ENCODE results near the gene DKC1.
A peak's percentile ranks its signal among the peaks of the same experiment; 100 is the strongest.

Gene DKC1

DNA sequence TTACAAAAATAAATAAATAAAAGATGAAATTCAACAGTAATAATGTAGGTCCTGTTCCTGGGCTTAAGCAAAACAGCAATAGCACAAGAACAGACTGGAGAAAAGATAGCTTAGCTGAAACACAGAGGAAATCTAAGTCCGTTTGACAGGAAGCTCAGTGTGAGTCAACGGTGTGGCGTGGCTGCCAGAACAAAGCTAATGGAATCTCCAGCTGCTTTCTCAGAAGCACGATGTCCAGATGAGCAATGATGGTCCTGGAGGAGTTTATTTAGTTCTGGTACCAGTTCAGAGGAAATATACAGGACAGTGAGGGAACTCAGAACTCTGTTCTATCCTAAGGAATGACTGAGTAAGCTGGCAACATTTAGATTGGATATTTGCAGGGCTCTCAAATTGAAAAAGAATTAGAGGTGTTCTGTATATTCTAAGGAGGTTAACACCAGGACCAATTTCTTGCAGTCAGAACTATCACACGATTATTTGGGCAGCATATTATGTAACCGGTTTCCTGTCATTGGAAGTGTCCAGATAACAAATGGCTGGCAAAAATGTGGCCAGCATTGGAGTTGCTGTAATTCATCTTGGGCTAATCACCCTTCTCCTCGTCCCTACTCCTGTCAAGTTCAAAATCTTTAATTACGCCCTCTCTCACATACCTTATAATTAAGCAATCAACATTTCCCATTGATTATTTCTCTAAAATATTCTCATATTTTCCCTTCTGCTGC lies 24.5 kb upstream of the DKC1 start:
- peak in 1 of 2 donors; percentile 65 for DNase-seq

DNA sequence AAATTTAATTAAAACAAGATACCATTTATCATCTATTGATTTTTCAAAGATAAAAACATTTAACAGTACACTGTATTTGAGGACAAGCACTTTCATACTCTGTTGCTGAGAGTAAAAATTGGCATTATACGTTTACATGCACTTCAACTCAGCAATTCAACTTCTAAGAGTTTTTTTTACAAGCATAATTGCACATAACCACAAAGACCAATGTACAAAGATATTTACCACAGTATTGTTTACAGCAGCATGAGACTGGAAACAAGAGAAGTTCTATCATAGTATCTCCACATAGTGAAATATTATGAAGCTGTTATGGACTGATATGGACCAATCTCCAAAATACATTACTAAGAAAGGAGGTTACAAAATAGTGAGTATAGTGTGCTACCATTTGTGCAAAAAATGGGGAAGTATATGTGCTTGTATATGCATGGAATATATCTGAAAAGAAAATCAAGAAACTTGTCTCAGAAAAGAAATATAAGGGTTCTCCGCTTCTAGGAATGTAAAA lies 22.7 kb upstream of the DKC1 start:
- no peak for DNase-seq

DNA sequence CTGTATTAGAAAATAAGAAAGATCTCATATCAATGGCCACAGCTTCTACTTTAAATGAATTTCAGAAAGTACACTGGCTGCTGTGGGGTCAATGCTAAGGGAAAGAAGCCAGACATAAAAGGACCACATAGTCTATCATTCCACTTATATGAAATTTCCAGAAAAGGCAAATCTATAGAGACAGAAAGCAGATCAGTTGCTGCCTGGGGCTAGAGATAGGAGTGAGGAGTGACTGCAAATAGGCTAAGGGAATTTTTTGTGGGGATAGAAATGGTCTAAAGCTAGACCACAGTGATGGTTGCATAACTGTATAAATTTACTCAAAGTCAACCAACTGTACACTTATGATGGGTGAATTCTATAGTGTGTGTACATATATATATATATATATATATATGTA lies 20.1 kb upstream of the DKC1 start:
- DNase-seq, result no peak

DNA sequence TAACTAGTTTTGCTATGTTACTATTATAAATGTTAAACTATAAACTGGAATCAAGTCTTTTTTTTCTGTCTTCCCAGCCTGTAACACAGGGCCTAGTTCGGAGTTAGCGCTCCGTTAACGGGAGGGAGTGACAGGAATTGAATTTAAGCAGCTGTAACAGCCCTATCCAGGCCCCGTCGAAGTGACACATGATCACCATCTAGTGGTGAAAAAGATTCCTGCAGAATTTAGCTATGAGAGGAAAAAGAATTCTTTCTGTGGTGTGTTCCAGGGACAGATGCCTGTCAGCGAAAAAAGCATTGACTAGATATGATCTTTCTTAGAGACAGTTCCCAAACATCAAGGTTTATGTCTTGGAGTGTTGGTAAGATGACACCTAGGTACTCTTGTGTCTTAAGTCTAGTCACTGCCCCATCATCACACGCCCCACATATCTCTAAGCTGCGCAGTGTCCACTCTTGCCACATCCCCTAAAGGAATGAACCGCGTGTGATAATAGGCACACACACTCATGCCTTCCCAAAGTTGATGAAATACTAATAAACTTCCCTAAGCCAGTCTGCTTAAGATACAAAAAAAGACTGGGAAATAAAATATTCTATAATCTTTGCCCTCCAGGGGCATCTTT lies 13.8 kb upstream of the DKC1 start:
- peak in 1 of 2 donors; percentile 12 for DNase-seq

DNA sequence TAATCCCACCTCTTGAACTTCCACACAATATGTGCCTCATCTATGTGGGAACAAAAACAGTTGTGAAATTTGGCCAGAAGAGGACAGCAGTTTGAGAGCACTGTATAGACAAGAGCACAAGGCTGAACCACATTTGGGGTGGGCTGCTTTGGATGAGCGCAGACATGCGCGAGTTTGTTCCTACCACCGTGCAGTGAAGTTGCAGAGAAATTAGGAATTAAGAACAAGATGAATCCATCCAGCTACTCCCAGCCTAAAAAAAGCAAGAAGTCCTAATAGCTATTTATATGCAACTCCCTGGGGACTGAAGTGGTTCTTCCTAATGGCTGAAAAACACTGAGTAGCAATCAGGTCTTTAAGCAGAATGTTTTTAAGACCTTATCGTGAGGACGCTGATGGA lies 12.8 kb upstream of the DKC1 start:
- no peak for DNase-seq

DNA sequence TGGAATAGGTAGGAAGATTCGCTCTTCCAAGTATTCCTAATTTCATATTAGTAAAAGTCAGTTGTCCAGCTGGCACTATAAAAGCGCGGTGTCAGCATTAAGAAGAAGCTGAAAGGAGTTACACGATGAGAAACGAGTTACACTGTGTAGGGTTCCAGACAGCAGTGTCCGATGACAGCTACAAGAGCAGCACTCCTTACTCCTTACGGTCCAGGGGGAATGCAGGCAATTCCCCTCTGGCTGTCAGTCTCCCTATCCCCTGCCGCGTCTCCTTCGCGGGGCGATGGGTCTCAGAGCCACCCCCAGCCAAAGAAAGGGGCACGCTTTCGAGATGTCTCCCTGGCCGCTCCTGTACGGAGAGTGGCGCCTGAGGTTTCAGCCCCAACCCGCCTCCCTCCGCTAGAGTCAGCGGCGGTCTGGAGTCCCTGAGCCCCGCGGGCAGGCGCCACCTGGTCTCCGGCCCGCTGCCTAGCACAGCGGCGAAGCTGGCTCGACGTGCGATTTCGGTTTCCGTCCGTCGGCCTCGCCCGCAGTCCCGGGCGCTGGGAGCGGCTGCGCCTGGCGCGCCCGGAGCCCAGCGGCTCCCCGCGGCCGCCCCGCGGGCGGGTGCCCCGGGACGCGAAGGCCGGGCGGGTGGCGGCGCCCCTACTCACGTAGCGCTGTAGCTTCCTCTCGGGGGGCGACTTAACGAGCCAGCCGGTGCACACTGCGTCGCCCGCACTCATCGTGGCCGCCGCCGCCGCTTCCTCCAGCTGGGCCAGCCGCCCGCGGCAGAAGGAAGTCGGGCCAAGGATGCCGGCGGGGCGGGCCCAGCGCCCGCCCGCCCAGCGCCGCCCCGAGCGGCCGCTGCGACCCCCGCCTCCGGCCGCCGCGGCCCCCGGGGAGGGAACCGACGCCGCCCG lies 12.1 kb upstream of the DKC1 start, which contains the start of gene GAB3:
TSS of gene GAB3 (minus strand) at position 777 of the 902 bp plus-strand sequence. CDS start at position 725, 52 bp downstream.
- peak in 1 of 2 donors; percentile 24 for DNase-seq

DNA sequence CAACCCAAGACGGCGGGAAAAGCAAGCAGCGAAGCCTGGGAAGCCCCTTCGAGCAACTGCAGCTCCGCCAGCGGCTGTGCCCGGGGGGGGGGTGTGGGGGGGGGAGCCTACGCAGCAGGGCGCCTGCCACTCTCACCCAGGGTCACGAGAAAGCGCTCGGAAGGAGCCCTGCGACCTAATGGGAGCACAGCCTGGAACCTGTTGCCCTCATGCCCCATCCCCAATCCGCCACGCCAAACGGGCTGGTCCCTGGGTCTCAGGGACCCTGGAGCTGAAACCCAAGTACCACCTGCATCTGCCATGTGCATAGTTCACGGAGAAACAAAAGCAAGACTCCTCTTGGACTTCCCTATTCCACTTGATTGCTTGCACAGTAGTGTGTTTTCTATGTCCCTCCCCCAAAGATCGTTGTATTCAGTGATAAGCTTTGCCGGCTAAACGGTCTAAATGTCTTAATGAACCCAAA lies 11.4 kb upstream of the DKC1 start:
- DNase-seq, result peak in 1 of 2 donors; percentile 45

DNA sequence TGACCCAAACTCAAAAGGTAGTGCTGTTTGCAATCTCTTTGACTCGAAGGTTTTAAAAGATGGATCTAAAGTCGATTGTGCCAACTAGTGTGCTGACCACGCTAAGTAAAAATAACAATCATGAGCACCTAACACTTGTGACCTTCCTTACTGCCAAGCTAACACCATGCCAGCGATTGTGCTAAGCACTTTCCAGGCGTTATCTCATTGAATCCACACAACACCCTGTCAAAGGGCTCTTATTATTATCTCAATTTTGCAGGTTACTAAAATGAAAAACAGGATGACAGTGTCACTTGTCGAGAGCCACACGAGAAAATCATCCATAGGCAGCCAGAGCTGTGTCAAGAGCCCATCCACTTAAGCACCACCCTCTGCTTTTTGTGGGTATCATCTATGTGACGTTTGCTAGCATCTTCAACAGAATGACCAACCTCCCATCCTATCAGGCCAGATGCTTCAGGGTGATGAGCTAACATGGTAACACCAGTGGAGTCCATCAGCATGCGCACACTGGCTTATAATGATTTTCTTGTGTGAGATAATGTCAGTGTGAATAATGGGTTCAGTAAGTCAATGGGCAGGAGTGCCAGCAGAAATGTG lies 10.9 kb upstream of the DKC1 start:
- no peak for DNase-seq

DNA sequence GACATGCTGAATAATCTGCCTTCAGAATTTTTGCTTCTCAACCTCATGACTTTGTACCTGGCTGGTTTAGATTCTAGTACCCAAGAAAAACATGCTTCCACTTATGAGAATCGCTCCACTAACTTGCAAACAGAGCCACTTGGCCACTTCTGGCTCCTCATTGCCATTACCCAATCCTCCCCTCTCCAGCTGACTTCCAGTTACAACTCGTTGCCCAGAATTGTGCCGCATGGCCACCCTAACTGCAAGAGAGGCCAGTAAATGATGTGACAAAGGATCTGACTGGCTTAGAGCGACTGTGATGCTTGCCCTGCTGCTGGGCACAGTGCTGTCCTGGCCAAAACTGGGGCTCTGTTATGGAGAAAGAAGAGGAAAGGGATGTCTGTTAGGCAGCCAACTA lies 4.0 kb upstream of the DKC1 start:
- DNase-seq, result no peak

DNA sequence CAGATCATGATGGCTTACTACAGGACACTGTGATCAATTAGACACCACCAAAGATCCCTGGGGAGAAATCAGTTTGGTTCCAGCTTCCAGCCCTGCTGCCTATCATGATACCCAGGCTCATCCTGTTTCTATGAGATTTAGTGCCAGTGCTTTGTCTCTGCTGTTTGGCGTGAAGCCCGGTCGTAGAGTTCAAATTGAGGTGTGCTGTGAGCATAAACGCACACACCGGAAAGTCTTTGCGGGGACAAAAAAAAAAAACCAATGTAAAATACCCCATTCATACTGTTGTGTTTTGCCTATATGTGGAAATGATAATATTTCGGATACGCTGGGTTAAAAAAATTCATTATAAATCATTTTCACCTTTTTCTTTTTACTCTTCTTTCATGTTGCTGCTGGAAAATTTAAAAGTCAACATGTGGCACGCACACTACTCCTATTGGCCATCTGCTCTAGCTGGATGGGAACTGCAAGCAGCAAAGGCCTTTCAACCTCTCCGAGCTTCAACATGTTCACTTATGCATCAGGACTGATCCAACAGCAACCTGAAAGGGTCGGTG lies 607 bp upstream of the DKC1 start:
- DNase-seq, result no peak

DNA sequence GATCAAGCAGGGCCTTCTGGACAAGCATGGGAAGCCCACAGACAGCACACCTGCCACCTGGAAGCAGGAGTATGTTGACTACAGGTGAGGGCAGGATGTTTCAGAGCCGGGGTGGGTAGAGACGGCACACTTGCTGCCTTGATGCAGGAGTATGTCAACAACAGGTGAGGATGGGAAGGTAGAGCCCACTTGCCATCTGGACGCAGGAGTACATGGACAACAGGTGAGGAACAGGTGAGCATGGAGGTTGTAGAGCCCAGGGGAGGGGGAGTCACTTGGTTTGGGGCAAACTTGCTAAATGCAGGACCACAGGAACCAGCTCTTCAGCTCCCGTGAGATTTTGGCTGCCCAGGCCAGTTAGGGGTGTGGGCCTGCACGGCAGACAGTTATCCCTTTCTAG lies 12.0 kb downstream of the DKC1 start:
- DNase-seq, result no peak

DNA sequence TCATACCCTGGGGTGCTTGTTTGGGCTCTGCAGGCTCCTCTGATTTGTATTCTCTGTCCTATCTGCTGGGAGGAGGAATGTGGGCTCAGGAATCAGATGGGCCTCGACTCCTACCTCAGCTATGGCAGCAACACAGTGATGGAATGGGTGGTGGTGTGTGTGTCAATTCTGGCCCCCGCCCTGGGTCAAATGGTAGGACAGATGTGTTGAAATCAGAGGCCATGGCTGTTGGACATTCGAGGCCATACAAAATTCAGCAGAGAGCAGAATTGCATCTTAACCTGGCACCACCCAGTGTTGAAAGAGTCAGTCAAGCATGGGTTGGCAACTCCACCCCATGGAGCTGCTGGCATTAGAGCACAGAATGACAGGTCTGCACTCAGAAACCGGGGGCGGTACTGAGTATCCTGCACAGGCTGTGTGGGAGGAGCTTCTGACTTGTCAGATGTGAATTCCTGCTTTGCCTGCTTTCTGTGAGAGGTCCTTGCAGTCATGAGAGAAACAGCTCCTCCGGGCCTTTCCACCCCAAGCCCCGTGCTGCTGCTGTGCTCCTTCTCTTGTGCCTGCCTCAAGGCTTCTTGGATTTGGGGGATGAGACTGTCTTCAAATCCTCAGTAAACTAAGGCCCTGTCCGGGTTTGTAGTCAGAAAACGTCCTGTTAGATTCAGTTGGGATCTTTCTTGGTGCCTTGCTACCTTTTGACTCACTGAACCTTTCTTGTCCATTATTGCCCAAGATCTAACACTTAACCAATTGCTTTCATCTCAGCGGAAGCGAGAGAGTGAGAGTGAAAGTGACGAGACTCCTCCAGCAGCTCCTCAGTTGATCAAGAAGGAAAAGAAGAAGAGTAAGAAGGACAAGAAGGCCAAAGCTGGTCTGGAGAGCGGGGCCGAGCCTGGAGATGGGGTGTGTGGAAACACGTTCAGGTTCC lies 13.0 kb downstream of the DKC1 start:
- no peak for DNase-seq

DNA sequence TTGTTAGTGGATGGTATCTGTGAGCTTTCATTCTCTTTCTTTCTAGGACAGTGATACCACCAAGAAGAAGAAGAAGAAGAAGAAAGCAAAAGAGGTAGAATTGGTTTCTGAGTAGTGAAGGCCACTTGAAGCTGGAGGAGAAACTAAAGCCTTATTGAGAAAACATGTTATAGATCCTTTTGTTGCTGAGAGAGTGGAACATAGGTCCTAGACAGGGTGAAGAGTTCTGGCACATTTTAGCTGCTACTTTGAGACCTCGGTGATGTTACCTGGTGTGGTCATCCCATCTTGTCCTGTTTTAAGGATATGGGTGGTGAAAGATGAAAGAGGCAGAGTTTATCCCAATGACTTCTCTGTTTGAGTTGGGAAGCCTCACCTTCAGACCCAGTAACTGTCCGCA lies 14.1 kb downstream of the DKC1 start:
- no peak for DNase-seq

DNA sequence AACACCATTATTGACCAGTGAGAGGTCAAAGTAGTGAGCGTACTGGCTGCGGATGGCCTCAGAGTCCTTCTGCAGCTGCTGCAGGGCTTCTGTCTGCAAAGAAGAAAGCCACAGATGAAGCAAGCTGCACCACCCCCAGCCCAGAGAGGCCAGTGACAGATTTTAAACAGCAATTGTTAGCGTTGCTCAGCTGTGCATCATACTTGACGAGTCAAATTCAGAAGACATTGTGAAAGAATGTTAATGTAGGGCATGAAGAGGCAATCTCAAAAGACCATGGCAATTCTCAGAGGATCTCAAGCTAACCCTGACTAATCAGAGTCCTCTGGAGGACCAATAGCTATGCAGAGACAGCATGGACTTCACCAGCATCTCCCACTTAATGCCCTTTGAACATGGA lies 16.6 kb downstream of the DKC1 start:
- no peak for DNase-seq

DNA sequence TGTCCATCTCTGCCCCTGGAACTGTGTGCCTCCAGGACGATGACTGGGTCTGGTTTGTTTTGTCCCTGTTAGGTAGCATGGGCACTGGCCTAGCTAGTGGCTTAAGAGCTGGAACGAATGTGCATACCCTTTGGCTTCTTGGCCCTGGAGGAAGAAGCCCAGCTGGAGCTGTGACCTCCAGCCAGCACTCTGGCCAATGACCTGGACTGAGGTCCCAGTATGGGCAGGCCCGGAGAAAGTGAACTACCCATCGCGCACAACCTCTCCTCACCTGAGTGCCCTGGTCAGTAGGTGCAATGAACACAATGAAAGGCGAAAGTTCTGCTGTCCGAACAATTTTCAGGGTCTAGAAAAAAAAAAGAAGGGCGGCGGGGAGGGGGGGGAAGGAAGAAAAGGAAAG lies 18.3 kb downstream of the DKC1 start:
- no peak for DNase-seq

DNA sequence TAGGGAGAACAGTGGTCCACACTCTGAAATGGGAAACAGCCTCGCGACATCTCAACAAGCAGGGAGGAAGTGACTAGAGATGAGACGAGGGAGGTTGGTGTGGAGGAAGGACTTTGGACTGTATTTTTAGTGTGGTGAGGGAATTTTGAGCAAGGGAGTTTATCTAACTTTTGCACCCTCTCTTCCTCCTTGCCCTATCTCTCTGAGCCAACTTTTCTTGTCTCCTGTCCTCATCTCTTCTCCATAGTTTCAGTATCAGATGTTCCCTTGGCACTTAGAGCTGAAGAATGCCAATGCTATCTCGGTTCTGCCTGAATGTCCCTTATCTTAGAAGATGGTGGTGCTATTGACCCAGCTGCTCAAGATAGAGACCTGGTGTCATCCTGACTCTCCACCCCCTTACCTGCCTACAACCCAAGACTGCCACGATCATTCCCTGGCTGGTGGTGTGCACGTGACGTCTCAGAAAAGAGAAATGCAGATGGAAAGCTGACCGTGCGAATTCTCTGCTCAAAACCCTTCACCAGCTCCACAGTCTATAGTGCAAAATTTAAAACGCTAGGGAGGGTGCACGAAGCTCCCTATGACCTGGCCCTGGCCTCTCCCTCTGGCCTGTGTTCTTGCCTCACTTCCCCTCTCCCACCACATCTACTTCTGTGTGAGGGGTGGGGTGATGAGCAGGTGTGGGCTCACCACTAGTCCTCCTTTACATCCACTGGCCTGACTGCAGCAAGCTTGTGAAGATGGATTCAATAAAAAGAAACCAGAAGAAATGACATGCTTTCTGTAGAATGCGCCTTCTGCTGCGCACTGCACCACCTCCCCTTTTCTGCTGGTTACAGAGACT lies 21.7 kb downstream of the DKC1 start:
- peak in 1 of 2 donors; percentile 21 for DNase-seq

DNA sequence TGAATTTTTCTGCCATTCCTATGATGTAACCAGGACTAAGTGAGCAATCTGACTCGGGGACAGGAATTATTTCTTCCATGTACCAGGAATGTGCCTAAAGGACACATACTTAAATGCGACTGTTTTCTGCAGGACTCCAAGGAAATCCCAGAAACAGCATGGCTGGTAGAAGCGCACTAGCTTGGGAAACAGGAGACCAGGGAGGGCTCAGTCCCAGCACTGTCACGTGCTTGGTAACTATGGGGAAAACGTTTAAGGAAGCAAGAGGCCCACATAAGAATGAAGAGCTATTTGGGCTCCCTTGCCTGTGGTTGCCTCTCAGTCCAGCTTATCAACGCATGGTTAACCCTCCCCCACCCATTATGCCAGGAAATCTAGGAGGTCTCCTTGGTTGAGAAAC lies 23.1 kb downstream of the DKC1 start:
- DNase-seq, result no peak

DNA sequence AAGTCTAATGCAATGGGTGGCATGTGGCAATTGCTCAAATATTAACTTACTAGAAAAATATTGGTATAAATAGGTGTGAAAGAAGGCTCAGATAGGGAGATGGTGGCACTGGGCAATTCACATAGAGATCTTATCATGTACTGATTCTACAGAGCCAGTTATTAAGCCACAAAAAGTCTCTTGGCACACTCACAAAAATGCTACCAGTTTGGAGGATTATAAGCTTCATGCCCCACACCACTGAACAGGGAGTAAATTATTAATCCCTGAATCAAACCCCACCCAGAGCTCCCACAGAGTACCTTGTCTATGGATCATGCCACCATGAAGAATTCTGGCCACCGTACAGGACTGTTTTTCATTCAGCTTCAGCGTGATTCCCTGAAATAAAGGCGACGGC lies 28.8 kb downstream of the DKC1 start:
- DNase-seq, result no peak

DNA sequence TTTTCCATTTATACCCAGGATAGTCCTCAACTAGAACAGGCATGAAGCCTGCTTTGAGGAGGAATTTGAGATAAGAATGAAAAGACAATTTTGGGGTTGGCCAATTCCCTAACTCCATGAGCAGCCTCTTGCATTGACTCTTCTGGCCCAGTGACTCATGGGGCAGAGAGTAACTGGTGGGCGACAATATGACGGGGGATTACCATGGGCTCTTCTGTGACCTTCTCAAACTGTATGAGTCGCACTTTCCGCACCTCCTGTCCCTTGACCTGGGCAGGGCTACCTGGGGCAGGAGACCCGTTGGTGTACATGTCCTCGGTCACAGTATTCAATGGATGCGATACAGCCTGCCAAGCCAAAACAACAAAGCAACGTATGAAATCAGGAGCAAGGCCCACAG lies 29.3 kb downstream of the DKC1 start:
- no peak for DNase-seq

DNA sequence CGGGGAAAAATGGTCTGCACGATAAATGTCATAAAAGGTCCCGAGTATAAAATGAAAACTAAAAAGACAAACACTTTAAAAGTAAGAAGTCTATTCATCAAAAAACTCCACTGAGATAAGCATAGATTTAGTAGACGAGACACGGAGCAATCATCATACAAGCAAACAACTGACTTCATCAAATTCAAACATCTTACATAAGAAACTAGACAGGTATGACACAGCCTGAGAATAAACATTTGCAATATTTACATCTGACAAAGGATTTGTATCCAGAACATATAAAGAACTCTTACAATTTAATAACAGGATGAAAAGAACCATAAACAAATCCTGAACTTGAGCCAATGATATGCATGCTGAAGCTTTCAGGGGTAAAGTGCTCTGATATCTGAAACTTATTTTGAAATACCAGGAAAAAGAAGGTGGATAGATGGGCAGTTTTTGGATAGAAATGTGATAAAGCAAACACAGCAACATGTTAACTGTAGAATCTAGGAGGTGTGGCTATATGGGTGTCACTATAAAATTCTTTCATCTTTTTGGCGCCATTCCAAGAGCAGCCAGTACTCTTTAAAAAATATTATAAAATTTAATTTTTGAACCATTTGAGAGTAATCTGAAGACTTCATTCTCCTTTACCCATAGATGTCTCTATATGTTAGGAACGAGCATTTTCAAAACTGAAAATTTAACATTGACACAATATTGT lies 30.6 kb downstream of the DKC1 start:
- DNase-seq, result no peak

All from bone marrow (tissue), 2 donors.